ENCODE results near the gene NCBP2L. TPM values are rescaled to one million over a fixed set of nuclear protein-coding genes. Genes with fewer than 3 reads are reported as not detected.

NCBP2L gene
- total and polyA plus RNA-seq, 2 experiments from 2014 or later = not detected

- peaks cover 23% of the 10 kb centered on the region for H3K27me3 Mint-ChIP-seq (ENCODE audit: insufficient read depth, low read depth, poor library complexity)
- ATAC-seq (no peak), DNase-seq (ENCODE audit: low spot score) (no peak)
- Histone ChIP-seq H4K20me1 (replicated peaks; ENCODE audit: insufficient read depth) (no peaks in the 10 kb centered on the region), H3K4me2 (no peak overlapping the region), H3K4me3 (no peak overlapping the region), H3K36me3 (ENCODE audit: insufficient read depth) (no peaks in the 10 kb centered on the region), H3F3A (replicated peaks; ENCODE audit: low read depth) (no peaks in the 10 kb centered on the region), H3K9me2 (ENCODE audit: insufficient read depth) (no peaks in the 10 kb centered on the region), H3K27ac (ENCODE audit: low read depth) (no peak overlapping the region), H3K4me1 (ENCODE audit: insufficient read depth) (no peaks in the 10 kb centered on the region), H3K79me2 (replicated peaks; ENCODE audit: insufficient read depth) (no peaks in the 10 kb centered on the region), H3K27me3 (ENCODE audit: insufficient read depth) (peaks cover 36% of the 10 kb centered on the region), H2AFZ (no peak overlapping the region)
- peaks cover 13% of the 10 kb centered on the region; the same call in 2 of the 3 replicates for H3K4me1 Mint-ChIP-seq
- peaks cover 16% of the 10 kb centered on the region for H3K9me3 Mint-ChIP-seq
- H3K27ac Mint-ChIP-seq = no peak overlapping the region
- H3K4me3 Mint-ChIP-seq = no peak overlapping the region
- peaks cover 2% of the 10 kb centered on the region; the same call in 1 of the 3 replicates for H3K36me3 Mint-ChIP-seq (ENCODE audit: low read depth)
- TF ChIP-seq NANOG (IDR thresholded peaks at IDR 0.05; ENCODE audit: borderline replicate concordance) (no peak), STAT1 (IDR thresholded peaks at IDR 0.05; ENCODE audit: unreplicated experiment) (no peak), EZH2 (IDR thresholded peaks at IDR 0.05; ENCODE audit: low read depth, unreplicated experiment) (no peak), ZNF114 (CRISPR knock-in tag; IDR thresholded peaks at IDR 0.05) (no peak), ZNF331 (CRISPR knock-in tag; IDR thresholded peaks at IDR 0.05; ENCODE audit: low read depth) (no peak)
Measured at GRCh38 chrX:107823456-107823855, 45.9 kb downstream of the NCBP2L start.

- Mint-ChIP-seq H3K4me3 (peak within 1 kb of the TSS; percentile 71), H3K9me3 (no peaks in the 10 kb centered on the region; the same call in 2 of the 3 replicates), H3K4me1 (peaks cover 13% of the 10 kb centered on the region; the same call in 2 of the 3 replicates), H3K27ac (no peak within 1 kb of the TSS), H3K27me3 (ENCODE audit: insufficient read depth, low read depth, poor library complexity) (peaks cover 23% of the 10 kb centered on the region), H3K36me3 (ENCODE audit: low read depth) (no peaks in the 10 kb centered on the region)
- no peaks in the 10 kb centered on the region for H3K36me3 ChIP-seq (ENCODE audit: insufficient read depth)
- no peak within 1 kb of the TSS for H3K27ac ChIP-seq (ENCODE audit: low read depth)
- peaks cover 43% of the 10 kb centered on the region for H3K27me3 ChIP-seq (ENCODE audit: insufficient read depth)
- no peaks in the 10 kb centered on the region for H3K4me1 ChIP-seq (ENCODE audit: insufficient read depth)
- ATAC-seq = peak; percentile 76
- no peaks in the 10 kb centered on the region for H3K79me2 ChIP-seq (replicated peaks; ENCODE audit: insufficient read depth)
- no peaks in the 10 kb centered on the region for H3F3A ChIP-seq (replicated peaks; ENCODE audit: low read depth)
- peak within 1 kb of the TSS; percentile 58 for H3K4me3 ChIP-seq
- peak; percentile 69 for DNase-seq (ENCODE audit: low spot score)
- H3K4me2 ChIP-seq = peak within 1 kb of the TSS; percentile 80
- H4K20me1 ChIP-seq (replicated peaks; ENCODE audit: insufficient read depth) = no peaks in the 10 kb centered on the region
- H3K9me2 ChIP-seq (ENCODE audit: insufficient read depth) = no peaks in the 10 kb centered on the region
- H2AFZ ChIP-seq = no peak within 1 kb of the TSS
- TF ChIP-seq EZH2phosphoT487 (IDR thresholded peaks at IDR 0.05; ENCODE audit: unreplicated experiment) (no peak), REST (IDR thresholded peaks at IDR 0.05; ENCODE audit: unreplicated experiment) (no peak), ETS1 (IDR thresholded peaks at IDR 0.05) (no peak), STAT1 (IDR thresholded peaks at IDR 0.05; ENCODE audit: unreplicated experiment) (no peak), POLR2AphosphoS5 (IDR thresholded peaks at IDR 0.05; ENCODE audit: low read depth) (no peak), ZNF462 (CRISPR knock-in tag; IDR thresholded peaks at IDR 0.05) (no peak), ZNF114 (CRISPR knock-in tag; IDR thresholded peaks at IDR 0.05) (no peak), EZH2 (IDR thresholded peaks at IDR 0.05; ENCODE audit: low read depth, unreplicated experiment) (no peak)
Measured at GRCh38 chrX:107825698-107826237, 48.2 kb downstream of the NCBP2L start, which contains the start of gene MID2. Gene MID2, plus strand, starts transcription at chrX:107825866. Its CDS starts 561 bp downstream, at chrX:107826427.

Data from GM23338 (cell line).